LNCAP (cell line): Measurements from ENCODE around the gene AHRR.

Experiments used
- TF ChIP-seq, protein P1 (sequence below): fragments of 450-650 bp; IDR thresholded peaks from 2 replicates; pipeline ENCODE4 v1.5.1; 2017; ENCODE audit warnings: mild to moderate bottlenecking

Gene AHRR

DNA sequence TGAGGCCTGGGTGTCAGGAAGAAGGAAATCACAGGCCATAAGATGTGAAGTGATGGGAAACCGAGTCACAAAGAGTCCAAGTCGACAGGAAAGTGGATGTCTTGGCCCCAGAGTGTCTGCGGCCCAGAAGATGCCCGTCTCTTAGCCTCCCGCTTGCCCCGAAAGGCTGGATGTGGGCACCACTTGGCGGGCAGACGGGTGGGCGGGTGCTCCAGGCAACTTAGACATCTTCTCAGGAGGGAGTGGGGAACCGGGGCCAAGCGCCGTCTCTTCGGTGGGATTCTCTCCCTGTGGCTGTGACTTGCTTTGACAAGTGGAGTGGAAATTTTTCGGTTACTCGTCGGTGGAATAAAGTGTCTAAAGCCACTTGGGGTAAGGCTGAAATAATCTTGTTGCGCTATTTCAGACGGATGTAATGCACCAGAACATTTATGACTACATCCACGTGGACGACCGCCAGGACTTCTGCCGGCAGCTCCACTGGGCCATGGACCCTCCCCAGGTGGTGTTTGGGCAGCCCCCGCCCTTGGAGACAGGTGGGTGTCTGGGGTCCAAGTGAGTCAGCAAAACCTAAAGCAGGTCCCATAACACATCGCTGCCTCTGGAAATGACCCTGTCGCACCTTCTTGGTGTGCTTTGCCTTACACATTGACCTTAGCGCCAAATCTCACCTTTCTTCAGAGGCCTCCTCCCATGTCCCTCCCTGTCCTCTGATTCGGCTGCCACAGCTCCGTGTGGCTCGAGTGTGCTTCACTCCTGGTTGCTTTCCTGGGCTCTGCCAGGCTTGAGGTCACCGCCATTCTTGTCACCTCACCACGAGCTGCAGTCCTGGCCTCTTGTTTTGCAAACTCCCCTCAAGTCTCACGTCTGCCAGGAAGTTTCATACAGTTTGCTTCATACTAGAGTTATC, 101.1 kb downstream of the AHRR start:
- TF ChIP-seq, protein P1, sequence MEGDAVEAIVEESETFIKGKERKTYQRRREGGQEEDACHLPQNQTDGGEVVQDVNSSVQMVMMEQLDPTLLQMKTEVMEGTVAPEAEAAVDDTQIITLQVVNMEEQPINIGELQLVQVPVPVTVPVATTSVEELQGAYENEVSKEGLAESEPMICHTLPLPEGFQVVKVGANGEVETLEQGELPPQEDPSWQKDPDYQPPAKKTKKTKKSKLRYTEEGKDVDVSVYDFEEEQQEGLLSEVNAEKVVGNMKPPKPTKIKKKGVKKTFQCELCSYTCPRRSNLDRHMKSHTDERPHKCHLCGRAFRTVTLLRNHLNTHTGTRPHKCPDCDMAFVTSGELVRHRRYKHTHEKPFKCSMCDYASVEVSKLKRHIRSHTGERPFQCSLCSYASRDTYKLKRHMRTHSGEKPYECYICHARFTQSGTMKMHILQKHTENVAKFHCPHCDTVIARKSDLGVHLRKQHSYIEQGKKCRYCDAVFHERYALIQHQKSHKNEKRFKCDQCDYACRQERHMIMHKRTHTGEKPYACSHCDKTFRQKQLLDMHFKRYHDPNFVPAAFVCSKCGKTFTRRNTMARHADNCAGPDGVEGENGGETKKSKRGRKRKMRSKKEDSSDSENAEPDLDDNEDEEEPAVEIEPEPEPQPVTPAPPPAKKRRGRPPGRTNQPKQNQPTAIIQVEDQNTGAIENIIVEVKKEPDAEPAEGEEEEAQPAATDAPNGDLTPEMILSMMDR = no peak

DNA sequence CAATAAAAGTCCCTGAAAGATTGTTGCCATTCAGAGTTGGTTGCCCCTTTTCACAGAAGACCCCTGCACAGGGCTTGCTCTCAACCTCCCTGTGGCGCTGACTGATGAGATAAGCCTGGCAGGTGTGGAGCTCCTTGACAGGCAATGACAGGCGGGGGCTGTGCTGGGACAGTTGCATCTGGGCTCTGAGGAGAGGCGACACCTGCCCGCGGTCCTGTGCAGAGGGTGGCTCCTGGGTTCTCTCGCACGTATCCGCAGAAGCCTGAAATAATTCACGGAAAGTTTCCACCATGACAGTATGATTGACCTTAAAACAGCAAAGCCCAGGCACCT, 101.7 kb downstream of the AHRR start:
- TF ChIP-seq, protein P1 = no peak

DNA sequence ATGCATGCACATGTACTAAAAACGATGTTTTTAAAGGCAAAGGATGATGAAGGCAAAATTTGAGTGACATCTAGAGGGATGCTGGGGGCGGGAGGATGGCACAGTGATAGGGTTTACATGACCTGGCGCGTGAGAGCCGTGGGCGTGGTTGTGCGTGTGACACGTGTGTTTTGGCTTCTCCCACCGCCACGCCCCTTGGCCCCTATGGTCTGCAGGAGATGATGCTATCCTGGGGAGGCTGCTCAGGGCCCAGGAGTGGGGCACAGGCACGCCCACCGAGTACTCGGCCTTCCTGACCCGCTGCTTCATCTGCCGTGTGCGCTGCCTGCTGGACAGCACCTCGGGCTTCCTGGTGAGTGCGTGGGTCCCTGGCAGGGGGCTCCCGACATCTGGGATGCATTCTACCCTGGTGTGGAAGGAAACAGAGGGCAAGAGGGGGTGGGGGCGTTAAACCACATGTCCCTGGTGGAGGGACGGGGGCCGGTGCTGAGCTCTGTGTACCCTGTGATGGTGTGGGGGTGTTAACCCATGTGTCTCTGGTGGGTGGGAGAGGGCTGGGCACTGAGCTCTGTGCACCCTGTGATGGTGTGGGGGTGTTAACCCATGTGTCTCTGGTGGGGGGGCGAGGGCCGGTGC, 102.2 kb downstream of the AHRR start:
- TF ChIP-seq, protein P1 = no peak

DNA sequence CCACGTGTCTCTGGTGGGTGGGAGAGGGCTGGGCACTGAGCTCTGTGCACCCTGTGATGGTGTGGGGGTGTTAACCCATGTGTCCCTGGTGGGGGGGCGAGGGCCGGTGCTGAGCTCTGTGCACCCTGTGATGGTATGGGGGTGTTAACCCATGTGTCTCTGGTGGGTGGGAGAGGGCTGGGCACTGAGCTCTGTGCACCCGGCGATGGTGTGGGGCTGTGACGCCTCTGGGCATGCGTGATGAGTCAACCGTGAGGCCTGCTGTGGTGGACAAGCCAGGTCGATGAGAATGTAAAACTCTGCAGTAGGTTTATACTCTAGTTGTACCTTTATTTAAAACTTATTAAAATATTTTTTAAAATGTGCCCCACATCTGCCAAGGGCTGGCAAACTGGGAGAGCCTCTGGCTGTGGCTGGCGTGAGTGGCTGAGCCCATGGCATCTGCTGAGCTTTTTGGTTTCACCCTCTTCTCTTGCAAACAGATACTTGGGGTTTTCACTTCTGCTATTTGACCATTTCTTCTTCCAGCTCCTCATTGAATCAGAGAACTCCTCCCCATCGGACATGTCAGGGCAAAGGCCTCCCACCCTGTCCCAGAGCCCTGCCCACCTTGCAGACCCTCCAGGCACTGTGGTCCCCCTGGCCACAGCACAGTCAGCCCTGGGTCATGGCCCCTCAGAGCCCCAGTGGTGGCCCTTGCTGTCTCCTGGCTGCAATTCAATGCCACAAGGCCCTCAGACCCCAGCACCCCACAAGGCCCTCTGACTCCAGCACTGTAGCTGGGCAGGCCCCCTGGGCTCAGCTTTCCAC, 103.0 kb downstream of the AHRR start:
- TF ChIP-seq, protein P1 = no peak

DNA sequence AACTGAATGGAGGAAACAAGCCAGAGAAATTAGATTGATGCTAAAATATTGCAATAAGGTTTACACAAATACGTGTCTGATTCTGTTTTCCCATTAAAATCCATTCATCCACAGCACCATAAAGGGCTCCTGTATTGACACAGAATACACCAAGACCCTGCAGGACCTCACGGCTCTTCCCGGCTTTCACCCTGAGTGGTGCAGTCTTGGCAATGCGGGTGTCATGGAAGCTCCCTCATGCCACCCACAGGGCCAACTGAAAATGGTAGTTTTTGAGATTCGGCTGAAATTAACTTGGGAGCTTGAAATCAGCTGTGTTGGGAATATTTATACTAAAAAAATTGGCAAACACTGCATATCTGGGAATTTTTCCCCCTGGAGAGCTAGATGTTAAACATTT, 104.2 kb downstream of the AHRR start:
- TF ChIP-seq, protein P1 = peak; percentile 27; the same call in 1 of the 2 replicates

DNA sequence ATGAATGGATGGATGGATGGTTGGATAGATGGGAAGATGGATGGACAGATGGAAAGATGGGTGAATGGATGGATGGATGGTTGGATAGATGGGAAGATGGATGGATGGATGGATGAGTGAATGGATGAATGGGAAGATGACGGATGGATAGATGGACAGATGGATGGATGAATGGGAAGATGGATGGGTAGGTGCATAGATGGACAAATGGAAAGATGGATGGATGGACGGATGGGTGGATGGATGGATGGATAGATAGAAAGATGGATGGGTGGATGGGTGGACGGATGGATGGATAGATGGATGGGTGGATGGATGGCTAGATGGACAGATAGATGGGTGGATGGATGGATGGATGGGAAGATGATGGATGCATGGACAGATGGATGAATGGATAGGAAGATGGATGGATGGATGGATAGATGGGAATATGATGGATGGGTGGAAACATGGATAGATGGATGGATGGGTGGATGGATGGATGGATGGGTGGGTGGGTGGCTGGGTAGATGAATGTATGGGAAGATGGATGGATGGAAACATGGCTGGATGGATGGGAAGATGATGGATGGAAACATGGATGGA, 105.0 kb downstream of the AHRR start:
- TF ChIP-seq, protein P1 = no peak

DNA sequence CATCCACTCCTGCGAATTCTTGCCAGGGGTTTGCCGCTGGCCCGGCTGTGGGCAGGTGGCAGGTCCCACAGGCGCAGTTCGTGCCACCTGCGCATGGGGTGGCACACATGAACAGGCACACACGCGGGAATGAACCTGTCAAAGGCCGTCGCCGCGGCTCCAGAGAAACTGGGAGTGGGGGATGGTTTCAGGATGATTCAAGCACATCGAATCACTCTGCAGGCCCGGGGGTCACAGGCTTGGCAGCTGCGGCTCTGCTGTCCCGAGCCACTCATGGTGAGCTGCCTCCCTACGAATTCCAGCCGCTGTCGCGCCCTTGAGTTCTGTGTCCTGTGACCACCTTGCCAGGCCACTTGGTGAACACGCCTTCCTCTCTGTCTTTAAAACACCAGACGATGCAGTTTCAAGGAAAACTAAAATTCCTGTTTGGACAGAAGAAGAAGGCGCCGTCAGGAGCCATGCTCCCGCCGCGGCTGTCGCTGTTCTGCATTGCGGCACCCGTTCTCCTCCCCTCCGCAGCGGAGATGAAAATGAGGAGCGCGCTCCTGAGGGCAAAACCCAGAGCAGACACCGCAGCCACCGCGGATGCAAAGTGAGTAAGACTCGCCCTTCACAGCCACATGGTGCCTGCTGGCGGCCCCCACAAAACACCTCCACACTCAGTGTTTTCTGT, 106.0 kb downstream of the AHRR start:
- TF ChIP-seq, protein P1 = no peak
